WTC11 (cell line): ENCODE measurements around the gene MED12L. TPM values are rescaled to one million over a fixed set of nuclear protein-coding genes. Genes with fewer than 3 reads are reported as not detected.
A peak's percentile ranks its signal among the peaks of the same experiment; 100 is the strongest.

Source experiments
- ATAC-seq: fragments of 200-7000 bp; cut with Tn5 transposase; 2 replicates; pipeline ENCODE4 v1.10.0; 2021; ENCODE audit warnings: mild to moderate bottlenecking, moderate library complexity
- CTCF ChIA-PET: fragments of 300-600 bp; sonication (Branson Sonifier 250); formaldehyde crosslinking; loops from one replicate; lab custom pipeline; 2021; ENCODE audit warnings: antibody characterized with exemption; lab: Charles Lee
- POLR2A ChIA-PET: fragments of 350-600 bp; sonication (Branson Sonifier 250); formaldehyde crosslinking; loops from one replicate; lab custom pipeline; 2021; ENCODE audit warnings: antibody characterized with exemption; lab: Charles Lee
- DNase-seq: peaks from one replicate; pipeline ENCODE4 v3.0.0; 2021; ENCODE audit warnings: low spot score
- H3K27ac Mint-ChIP-seq: 2 replicates; pipeline ENCODE4 v1.8.0; 2021; ENCODE audit warnings: mixed read lengths
- H3K27me3 Mint-ChIP-seq: 2 replicates; pipeline ENCODE4 v1.8.0; 2021; ENCODE audit warnings: low read depth, mild to moderate bottlenecking, moderate library complexity, mixed read lengths
- H3K36me3 Mint-ChIP-seq: 2 replicates; pipeline ENCODE4 v1.8.0; 2021; ENCODE audit warnings: mixed read lengths
- H3K4me1 Mint-ChIP-seq: 2 replicates; pipeline ENCODE4 v1.8.0; 2022; ENCODE audit warnings: mixed read lengths
- H3K4me3 Mint-ChIP-seq: 2 replicates; pipeline ENCODE4 v1.8.0; 2021; ENCODE audit warnings: mild to moderate bottlenecking, moderate library complexity, mixed read lengths
- H3K9me3 Mint-ChIP-seq: 2 replicates; pipeline ENCODE4 v1.8.0; 2021; ENCODE audit warnings: mixed read lengths
- ESRRA ChIP-seq: sonication (generic); formaldehyde crosslinking; IDR thresholded peaks from 2 replicates; pipeline ENCODE4 v1.8.1; 2022; ENCODE audit warnings: mild to moderate bottlenecking, missing genetic modification reagents, borderline replicate concordance
- JUN ChIP-seq: sonication (generic); formaldehyde crosslinking; IDR thresholded peaks from 2 replicates; pipeline ENCODE4 v1.8.0; 2023; ENCODE audit warnings: mild to moderate bottlenecking, missing genetic modification reagents
- KAT7 ChIP-seq: sonication (generic); formaldehyde crosslinking; IDR thresholded peaks from 2 replicates; pipeline ENCODE4 v1.8.1; 2023; ENCODE audit warnings: missing genetic modification reagents, mild to moderate bottlenecking, borderline replicate concordance
- MXD4 ChIP-seq: fragments of 250-450 bp; sonication (Bioruptor Pico); IDR thresholded peaks from 2 replicates; pipeline ENCODE4 v1.8.0; 2021; ENCODE audit warnings: mild to moderate bottlenecking, moderate library complexity, borderline replicate concordance
- NR1H2 ChIP-seq: sonication (generic); formaldehyde crosslinking; IDR thresholded peaks from 2 replicates; pipeline ENCODE4 v1.9.0; 2021; ENCODE audit warnings: mild to moderate bottlenecking, moderate library complexity, missing genetic modification reagents
- RELA ChIP-seq: sonication (generic); formaldehyde crosslinking; IDR thresholded peaks from 2 replicates; pipeline ENCODE4 v1.8.1; 2022; ENCODE audit warnings: missing genetic modification reagents, mild to moderate bottlenecking, borderline replicate concordance
- SMAD3 ChIP-seq: sonication (generic); formaldehyde crosslinking; IDR thresholded peaks from 2 replicates; pipeline ENCODE4 v1.8.0; 2022; ENCODE audit warnings: missing genetic modification reagents, mild to moderate bottlenecking, borderline replicate concordance
- SOX15 ChIP-seq: fragments of 250-450 bp; sonication (Bioruptor Pico); IDR thresholded peaks from 2 replicates; pipeline ENCODE4 v1.9.0; 2021; ENCODE audit warnings: mild to moderate bottlenecking
- TEAD4 ChIP-seq: sonication (generic); formaldehyde crosslinking; IDR thresholded peaks from 2 replicates; pipeline ENCODE4 v1.8.0; 2022; ENCODE audit warnings: mild to moderate bottlenecking, missing genetic modification reagents
- TP53 ChIP-seq: sonication (generic); formaldehyde crosslinking; IDR thresholded peaks from 2 replicates; pipeline ENCODE4 v1.8.1; 2023; ENCODE audit warnings: mild to moderate bottlenecking, missing genetic modification reagents
- ZBTB21 ChIP-seq: sonication (generic); formaldehyde crosslinking; IDR thresholded peaks from 2 replicates; pipeline ENCODE4 v1.8.1; 2023; ENCODE audit warnings: mild to moderate bottlenecking, missing genetic modification reagents, borderline replicate concordance
- ZNF396 ChIP-seq: fragments of 250-450 bp; sonication (Bioruptor Pico); IDR thresholded peaks from 2 replicates; pipeline ENCODE4 v1.8.0; 2021; ENCODE audit warnings: mild to moderate bottlenecking, moderate library complexity, borderline replicate concordance
- ZNF416 ChIP-seq: fragments of 250-450 bp; sonication (Bioruptor Pico); IDR thresholded peaks from 2 replicates; pipeline ENCODE4 v1.9.0; 2021; ENCODE audit warnings: mild to moderate bottlenecking, inconsistent platforms
- total RNA-seq: library from RNA; stranded (reverse); gene quantifications from 3 replicates; pipeline ENCODE4 v1.2.3, GENCODE V29; 2021
- TF ChIP-seq, protein P1 (sequence below): fragments of 250-450 bp; sonication (Bioruptor Pico); IDR thresholded peaks from 2 replicates; pipeline ENCODE4 v2.1.2; 2022; ENCODE audit warnings: mild to moderate bottlenecking, moderate library complexity
- TF ChIP-seq, protein P2 (sequence below): sonication (generic); formaldehyde crosslinking; IDR thresholded peaks from 2 replicates; pipeline ENCODE4 v1.8.1; 2022; ENCODE audit warnings: mild to moderate bottlenecking, missing genetic modification reagents, moderate library complexity, borderline replicate concordance
- TF ChIP-seq, protein P3 (sequence below): sonication (generic); formaldehyde crosslinking; IDR thresholded peaks from 2 replicates; pipeline ENCODE4 v1.8.0; 2022; ENCODE audit warnings: mild to moderate bottlenecking, missing genetic modification reagents
- TF ChIP-seq, protein P4 (sequence below): fragments of 250-450 bp; sonication (Bioruptor Pico); IDR thresholded peaks from 2 replicates; pipeline ENCODE4 v1.9.0; 2021; ENCODE audit warnings: mild to moderate bottlenecking, borderline replicate concordance
- TF ChIP-seq, protein P5 (sequence below): sonication (generic); formaldehyde crosslinking; IDR thresholded peaks from 2 replicates; pipeline ENCODE4 v1.8.1; 2022; ENCODE audit warnings: missing genetic modification reagents, borderline replicate concordance
- TF ChIP-seq, protein P6 (sequence below): fragments of 200-600 bp; IDR thresholded peaks from 2 replicates; pipeline ENCODE4 v1.8.0; 2022; ENCODE audit warnings: antibody characterized with exemption
- TF ChIP-seq, protein P7 (sequence below): fragments of 250-450 bp; sonication (Bioruptor Pico); IDR thresholded peaks from 2 replicates; pipeline ENCODE4 v1.9.0; 2021; ENCODE audit warnings: mild to moderate bottlenecking

MED12L gene
- total RNA-seq, 1 experiment from 2014 or later = 27.4 TPM

DNA sequence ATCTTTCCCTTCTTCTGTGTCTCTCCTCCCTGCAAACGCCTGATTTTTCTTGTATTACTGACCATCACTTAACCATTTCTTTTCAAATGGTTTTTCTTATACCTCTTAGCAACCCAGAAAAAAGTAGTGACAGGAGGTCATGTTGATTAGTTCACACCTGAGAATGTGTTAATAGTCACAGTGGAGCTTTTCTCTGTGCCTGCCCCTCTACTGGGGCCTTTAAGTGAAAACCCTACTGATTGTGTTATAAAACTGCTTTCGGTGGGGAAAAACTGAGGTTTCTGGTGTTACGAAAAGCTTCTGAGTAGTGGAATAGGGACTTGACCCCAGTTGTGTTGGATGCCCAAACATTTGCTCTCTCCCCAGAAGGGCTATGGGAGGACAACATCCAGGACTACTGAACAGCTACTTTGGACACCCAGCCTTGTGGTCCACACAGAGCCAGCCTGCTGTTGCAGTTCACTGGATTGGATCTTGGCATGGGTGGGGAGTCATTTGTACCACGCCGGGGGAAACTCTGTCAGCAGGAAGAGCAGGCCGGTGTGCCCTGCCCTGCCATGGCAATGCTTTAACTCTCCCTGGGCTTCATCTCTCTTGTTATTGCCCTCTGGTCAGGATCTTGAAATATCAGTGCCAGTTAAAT, 220.8 kb downstream of the MED12L start:
- Mint-ChIP-seq H3K27ac (peak overlapping the region; percentile 43; the same call in 1 of the 2 replicates), H3K4me1 (peaks cover 48% of the 10 kb centered on the region)
- TF ChIP-seq, protein P1, sequence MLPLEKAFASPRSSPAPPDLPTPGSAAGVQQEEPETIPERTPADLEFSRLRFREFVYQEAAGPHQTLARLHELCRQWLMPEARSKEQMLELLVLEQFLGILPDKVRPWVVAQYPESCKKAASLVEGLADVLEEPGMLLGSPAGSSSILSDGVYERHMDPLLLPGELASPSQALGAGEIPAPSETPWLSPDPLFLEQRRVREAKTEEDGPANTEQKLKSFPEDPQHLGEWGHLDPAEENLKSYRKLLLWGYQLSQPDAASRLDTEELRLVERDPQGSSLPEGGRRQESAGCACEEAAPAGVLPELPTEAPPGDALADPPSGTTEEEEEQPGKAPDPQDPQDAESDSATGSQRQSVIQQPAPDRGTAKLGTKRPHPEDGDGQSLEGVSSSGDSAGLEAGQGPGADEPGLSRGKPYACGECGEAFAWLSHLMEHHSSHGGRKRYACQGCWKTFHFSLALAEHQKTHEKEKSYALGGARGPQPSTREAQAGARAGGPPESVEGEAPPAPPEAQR (CRISPR knock-in tag) = no peak
- TF ChIP-seq, protein P2, sequence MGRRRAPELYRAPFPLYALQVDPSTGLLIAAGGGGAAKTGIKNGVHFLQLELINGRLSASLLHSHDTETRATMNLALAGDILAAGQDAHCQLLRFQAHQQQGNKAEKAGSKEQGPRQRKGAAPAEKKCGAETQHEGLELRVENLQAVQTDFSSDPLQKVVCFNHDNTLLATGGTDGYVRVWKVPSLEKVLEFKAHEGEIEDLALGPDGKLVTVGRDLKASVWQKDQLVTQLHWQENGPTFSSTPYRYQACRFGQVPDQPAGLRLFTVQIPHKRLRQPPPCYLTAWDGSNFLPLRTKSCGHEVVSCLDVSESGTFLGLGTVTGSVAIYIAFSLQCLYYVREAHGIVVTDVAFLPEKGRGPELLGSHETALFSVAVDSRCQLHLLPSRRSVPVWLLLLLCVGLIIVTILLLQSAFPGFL (CRISPR knock-in tag) = no peak
- TF ChIP-seq TP53 (no peak), JUN (CRISPR knock-in tag) (no peak), SOX15 (CRISPR knock-in tag) (no peak), ESRRA (CRISPR knock-in tag) (no peak)
- TF ChIP-seq, all 79 proteins: peak for 0
- Mint-ChIP-seq H3K36me3 (no peaks in the 10 kb centered on the region), H3K9me3 (no peaks in the 10 kb centered on the region), H3K27me3 (no peaks in the 10 kb centered on the region), H3K4me3 (no peak overlapping the region)
- POLR2A ChIA-PET = no interaction called here
- ATAC-seq (no peak), DNase-seq (no peak)
- CTCF ChIA-PET = interaction anchor here (0.7 to 2.0 kb wide), 5 partner anchors 8 to 138 kb away, joined by 3 to 7 read pairs (median 4); no protein-coding TSS in a partner anchor

DNA sequence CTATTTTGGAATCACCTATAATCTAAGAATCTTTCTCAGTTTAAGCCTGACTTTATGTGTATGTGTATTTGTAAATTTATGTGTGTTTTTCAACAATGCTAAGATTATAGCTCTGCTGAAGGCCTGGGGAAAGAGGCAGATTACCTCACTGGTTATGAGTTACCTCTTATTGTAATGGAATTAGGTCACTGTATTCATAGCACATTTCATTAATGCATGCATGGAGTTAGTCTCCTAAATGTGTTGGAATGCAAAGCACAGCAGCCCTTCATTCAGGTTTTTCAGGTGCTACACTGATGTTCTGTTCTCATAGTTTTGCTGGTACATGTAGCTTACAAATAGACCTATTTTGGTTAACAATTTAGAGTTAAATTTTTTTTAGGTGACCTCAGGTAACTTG, 221.7 kb downstream of the MED12L start:
- POLR2A ChIA-PET = no interaction called here
- CTCF ChIA-PET = interaction anchor here (2.0 kb wide), 1 partner anchor 21 kb away, joined by 7 read pairs; no protein-coding TSS in a partner anchor
- ATAC-seq (no peak), DNase-seq (no peak)
- peak overlapping the region; percentile 39; the same call in 1 of the 2 replicates for H3K27ac Mint-ChIP-seq
- TF ChIP-seq ZNF416 (CRISPR knock-in tag) (no peak), NR1H2 (CRISPR knock-in tag) (no peak), SMAD3 (CRISPR knock-in tag) (no peak), TEAD4 (no peak), JUN (CRISPR knock-in tag) (no peak), ZBTB21 (CRISPR knock-in tag) (no peak), MXD4 (CRISPR knock-in tag) (no peak), RELA (CRISPR knock-in tag) (no peak), ZNF396 (CRISPR knock-in tag) (no peak), KAT7 (no peak)
- TF ChIP-seq, protein P3, sequence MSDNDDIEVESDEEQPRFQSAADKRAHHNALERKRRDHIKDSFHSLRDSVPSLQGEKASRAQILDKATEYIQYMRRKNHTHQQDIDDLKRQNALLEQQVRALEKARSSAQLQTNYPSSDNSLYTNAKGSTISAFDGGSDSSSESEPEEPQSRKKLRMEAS (CRISPR knock-in tag) = no peak
- TF ChIP-seq, protein P4, sequence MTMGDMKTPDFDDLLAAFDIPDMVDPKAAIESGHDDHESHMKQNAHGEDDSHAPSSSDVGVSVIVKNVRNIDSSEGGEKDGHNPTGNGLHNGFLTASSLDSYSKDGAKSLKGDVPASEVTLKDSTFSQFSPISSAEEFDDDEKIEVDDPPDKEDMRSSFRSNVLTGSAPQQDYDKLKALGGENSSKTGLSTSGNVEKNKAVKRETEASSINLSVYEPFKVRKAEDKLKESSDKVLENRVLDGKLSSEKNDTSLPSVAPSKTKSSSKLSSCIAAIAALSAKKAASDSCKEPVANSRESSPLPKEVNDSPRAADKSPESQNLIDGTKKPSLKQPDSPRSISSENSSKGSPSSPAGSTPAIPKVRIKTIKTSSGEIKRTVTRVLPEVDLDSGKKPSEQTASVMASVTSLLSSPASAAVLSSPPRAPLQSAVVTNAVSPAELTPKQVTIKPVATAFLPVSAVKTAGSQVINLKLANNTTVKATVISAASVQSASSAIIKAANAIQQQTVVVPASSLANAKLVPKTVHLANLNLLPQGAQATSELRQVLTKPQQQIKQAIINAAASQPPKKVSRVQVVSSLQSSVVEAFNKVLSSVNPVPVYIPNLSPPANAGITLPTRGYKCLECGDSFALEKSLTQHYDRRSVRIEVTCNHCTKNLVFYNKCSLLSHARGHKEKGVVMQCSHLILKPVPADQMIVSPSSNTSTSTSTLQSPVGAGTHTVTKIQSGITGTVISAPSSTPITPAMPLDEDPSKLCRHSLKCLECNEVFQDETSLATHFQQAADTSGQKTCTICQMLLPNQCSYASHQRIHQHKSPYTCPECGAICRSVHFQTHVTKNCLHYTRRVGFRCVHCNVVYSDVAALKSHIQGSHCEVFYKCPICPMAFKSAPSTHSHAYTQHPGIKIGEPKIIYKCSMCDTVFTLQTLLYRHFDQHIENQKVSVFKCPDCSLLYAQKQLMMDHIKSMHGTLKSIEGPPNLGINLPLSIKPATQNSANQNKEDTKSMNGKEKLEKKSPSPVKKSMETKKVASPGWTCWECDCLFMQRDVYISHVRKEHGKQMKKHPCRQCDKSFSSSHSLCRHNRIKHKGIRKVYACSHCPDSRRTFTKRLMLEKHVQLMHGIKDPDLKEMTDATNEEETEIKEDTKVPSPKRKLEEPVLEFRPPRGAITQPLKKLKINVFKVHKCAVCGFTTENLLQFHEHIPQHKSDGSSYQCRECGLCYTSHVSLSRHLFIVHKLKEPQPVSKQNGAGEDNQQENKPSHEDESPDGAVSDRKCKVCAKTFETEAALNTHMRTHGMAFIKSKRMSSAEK (CRISPR knock-in tag) = no peak
- TF ChIP-seq, protein P5, sequence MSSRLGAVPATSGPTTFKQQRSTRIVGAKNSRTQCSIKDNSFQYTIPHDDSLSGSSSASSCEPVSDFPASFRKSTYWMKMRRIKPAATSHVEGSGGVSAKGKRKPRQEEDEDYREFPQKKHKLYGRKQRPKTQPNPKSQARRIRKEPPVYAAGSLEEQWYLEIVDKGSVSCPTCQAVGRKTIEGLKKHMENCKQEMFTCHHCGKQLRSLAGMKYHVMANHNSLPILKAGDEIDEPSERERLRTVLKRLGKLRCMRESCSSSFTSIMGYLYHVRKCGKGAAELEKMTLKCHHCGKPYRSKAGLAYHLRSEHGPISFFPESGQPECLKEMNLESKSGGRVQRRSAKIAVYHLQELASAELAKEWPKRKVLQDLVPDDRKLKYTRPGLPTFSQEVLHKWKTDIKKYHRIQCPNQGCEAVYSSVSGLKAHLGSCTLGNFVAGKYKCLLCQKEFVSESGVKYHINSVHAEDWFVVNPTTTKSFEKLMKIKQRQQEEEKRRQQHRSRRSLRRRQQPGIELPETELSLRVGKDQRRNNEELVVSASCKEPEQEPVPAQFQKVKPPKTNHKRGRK = no peak
- TF ChIP-seq, protein P6, sequence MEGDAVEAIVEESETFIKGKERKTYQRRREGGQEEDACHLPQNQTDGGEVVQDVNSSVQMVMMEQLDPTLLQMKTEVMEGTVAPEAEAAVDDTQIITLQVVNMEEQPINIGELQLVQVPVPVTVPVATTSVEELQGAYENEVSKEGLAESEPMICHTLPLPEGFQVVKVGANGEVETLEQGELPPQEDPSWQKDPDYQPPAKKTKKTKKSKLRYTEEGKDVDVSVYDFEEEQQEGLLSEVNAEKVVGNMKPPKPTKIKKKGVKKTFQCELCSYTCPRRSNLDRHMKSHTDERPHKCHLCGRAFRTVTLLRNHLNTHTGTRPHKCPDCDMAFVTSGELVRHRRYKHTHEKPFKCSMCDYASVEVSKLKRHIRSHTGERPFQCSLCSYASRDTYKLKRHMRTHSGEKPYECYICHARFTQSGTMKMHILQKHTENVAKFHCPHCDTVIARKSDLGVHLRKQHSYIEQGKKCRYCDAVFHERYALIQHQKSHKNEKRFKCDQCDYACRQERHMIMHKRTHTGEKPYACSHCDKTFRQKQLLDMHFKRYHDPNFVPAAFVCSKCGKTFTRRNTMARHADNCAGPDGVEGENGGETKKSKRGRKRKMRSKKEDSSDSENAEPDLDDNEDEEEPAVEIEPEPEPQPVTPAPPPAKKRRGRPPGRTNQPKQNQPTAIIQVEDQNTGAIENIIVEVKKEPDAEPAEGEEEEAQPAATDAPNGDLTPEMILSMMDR = no peak
- TF ChIP-seq, protein P7, sequence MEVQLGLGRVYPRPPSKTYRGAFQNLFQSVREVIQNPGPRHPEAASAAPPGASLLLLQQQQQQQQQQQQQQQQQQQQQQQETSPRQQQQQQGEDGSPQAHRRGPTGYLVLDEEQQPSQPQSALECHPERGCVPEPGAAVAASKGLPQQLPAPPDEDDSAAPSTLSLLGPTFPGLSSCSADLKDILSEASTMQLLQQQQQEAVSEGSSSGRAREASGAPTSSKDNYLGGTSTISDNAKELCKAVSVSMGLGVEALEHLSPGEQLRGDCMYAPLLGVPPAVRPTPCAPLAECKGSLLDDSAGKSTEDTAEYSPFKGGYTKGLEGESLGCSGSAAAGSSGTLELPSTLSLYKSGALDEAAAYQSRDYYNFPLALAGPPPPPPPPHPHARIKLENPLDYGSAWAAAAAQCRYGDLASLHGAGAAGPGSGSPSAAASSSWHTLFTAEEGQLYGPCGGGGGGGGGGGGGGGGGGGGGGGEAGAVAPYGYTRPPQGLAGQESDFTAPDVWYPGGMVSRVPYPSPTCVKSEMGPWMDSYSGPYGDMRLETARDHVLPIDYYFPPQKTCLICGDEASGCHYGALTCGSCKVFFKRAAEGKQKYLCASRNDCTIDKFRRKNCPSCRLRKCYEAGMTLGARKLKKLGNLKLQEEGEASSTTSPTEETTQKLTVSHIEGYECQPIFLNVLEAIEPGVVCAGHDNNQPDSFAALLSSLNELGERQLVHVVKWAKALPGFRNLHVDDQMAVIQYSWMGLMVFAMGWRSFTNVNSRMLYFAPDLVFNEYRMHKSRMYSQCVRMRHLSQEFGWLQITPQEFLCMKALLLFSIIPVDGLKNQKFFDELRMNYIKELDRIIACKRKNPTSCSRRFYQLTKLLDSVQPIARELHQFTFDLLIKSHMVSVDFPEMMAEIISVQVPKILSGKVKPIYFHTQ = no peak
- H3K36me3 Mint-ChIP-seq = no peaks in the 10 kb centered on the region
- H3K4me1 Mint-ChIP-seq = peaks cover 49% of the 10 kb centered on the region
- H3K27me3 Mint-ChIP-seq = no peaks in the 10 kb centered on the region
- no peak overlapping the region for H3K4me3 Mint-ChIP-seq
- no peaks in the 10 kb centered on the region for H3K9me3 Mint-ChIP-seq
